Ureter (tissue), 1 donor: ENCODE data around the gene BZW1. TPM values are rescaled to one million over a fixed set of nuclear protein-coding genes. Genes with fewer than 3 reads are reported as not detected.

Experiments used
- DNase-seq: peaks from one replicate; pipeline ENCODE4 v3.0.0-alpha.2; 2020; ENCODE audit warnings: low spot score
- total RNA-seq: library from RNA; stranded (reverse); gene quantifications from one replicate; pipeline ENCODE4 v1.2.4, GENCODE V29; 2023
- donor health status: DM: yes; HTN: yes; CAD: no.

The BZW1 gene
- 242 TPM for total RNA-seq

DNA sequence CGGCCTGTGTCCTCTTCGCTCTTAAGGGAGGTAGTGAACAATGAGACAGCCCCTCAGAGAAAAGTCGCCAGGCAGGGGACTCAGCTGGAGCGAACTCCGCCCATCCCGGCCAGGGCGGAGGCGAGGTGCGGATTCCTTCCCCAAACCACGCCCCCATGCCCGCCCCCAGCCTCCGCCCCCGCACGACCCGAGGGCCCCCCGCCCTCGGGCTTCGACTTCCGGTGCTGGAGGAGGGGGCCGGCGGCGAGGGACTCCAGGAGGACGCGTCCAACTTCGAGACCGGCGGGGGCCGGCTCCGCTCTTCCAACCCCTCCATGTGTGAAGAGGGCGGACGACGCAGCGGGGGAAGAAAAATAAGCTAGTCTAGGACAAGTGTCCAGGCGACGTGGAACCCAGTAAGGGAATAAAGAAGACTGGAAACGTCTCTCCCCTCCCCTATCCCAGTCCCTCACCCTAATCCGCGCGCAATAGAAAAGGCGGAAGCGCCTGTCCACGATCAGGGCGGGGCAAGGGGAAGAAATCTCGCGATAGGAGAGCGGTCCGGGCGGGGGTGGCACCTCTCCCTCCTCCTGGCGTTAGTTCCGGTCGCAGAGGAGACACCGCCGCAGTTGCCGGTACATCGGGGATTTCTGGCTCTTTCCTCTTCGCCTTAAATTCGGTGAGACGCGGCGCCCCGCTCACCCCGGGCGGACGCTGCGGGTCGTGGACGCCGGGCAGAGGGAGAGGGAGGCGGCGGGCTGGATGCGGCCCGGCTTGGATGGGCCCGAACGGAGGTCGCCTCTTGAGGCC lies at the start of gene BZW1:
Gene BZW1 (plus strand): TSS at position 578 of the 789 bp plus-strand sequence. CDS start 1,308 bp downstream, outside the sequence.
- peak; percentile 99 for DNase-seq

DNA sequence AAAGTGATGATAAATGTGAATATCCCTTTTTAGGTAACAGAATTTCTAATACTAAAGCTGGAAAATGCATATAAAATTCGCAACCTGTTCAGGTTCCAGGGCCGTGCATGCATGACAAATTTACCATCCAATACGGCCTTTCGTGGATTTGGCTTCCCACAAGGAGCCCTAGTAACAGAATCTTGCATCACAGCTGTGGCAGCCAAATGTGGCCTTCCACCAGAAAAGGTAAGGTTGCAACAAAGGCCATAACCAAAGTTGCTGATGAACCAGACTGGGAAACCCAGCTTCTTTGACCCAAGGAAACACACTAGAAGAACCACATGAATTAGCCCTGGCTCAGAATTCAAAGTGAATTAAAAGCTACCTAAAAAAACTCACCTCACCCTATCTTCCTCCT lies 49.6 kb upstream of the BZW1 start:
- DNase-seq: no peak

- no peak for DNase-seq
Observed at GRCh38 chr2:200763422-200763821, 48.3 kb upstream of the BZW1 start.

GRCh38 chr2:200765139-200765951 lies 46.4 kb upstream of the BZW1 start:
- DNase-seq: no peak

DNA sequence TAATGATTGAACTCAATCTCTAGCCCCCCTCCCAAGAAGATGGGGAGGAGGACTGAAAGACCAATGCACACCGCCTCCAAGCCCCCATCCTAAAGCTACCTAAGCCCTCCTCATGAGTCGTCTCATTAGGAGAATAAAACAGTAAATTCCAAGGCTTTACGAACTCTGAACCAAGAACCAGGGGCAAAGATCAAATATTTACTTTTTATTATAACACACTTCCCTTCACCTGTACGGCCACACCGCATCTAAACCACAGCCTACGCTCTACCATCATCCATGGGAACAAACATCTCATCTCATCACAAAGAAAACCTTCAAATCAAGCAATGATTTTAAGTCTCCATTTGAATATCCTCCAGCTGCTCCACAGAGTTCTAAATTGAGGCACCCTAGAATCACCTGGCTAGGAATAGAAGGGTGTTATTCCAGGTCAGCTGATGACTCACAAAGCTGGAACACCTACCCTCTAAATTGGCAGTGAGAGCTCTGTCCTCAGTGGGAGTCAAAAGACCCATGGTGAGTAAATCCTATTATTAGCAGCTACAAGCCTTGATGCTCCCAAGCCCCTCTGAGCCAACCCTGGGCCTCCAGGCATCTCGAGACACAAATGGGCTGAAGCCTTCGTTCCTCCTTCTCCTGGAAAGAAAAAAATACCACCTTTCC lies 45.6 kb upstream of the BZW1 start:
- no peak for DNase-seq

DNA sequence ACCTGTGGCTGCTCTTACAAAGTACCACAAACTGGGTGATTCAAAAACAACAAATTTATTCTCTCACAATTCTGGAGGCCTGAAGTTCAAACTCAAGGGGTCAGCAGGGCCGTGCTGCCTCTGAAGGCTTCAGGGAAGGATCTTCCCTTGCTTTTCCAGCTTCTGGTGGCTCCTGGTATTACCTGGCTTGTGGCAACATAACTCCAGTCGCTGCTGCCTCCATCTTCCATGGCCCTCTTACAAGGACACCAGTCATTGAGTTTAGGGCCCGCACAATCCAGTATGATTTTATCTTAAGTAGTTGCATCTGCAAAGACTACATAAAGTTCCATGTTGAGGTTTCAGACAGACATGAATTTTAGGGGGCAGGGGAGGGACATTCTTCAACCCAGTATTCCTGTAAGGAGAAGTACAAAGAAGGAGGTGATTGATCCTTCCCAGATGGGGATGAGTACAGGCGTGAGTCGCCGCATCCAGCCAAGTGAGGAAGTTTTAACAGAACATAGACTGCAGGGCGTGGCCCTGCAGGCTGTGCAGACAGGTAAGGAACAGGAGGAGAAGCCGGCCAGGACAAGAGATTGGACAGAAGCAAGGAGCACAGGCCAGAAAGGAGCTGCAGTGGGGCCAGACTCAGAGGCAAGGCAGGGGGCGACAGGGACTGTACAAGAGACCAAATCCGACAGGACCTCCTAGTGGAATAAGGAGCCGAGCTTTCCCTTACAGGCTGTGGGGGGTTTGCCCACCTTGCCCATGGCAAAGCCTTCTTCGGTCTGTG lies 44.4 kb upstream of the BZW1 start:
- no peak for DNase-seq

GRCh38 chr2:200770847-200771246 lies 40.9 kb upstream of the BZW1 start:
- no peak for DNase-seq

GRCh38 chr2:200772620-200773019 lies 39.1 kb upstream of the BZW1 start:
- DNase-seq: no peak

GRCh38 chr2:200773083-200773482 lies 38.6 kb upstream of the BZW1 start:
- DNase-seq: no peak

DNA sequence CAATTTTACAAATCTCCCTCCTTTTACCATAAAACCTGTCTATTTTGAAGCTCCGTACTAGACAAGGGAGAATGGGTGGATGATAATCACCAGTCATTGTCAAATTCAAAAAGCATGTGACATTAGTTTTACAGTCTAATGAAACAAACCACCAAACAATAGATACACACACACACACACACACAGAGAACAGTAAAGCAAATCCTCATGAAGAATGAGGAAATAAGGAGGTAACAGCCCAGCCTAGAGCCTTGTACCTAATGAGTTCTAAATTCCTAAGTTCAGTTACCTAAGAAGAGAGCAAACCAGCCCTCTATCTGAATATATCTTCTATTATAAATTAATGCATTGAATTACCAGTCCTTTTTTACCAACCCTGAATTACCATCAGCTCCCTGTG lies 36.8 kb upstream of the BZW1 start:
- no peak for DNase-seq

DNA sequence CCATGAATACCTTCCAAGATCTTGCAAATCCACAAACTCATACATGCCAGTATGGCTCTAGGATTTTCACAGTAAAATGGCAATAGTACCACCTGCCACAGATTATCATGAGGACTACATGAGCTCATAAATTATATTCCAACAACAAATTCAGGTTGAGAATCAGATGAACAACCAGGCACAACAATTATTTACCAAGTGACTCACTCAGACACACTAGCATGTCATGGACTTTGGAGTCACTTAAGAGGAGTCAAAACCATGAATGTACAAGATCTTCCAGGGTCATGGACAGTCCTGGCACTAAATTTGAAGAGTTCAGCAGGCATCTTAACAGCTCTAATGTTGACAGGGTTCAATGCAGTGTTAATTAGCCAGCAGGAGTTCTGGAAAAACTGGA lies 34.4 kb upstream of the BZW1 start:
- DNase-seq: no peak

GRCh38 chr2:200778038-200778437 lies 33.7 kb upstream of the BZW1 start:
- no peak for DNase-seq

GRCh38 chr2:200779214-200779613 lies 32.5 kb upstream of the BZW1 start:
- DNase-seq: no peak

- DNase-seq: no peak
Observed at GRCh38 chr2:200781616-200782015, 30.1 kb upstream of the BZW1 start.

- no peak for DNase-seq
Observed at GRCh38 chr2:200782251-200782650, 29.5 kb upstream of the BZW1 start.

GRCh38 chr2:200784215-200784614 lies 27.5 kb upstream of the BZW1 start:
- DNase-seq: no peak

GRCh38 chr2:200786423-200786822 lies 25.3 kb upstream of the BZW1 start:
- DNase-seq: no peak

DNA sequence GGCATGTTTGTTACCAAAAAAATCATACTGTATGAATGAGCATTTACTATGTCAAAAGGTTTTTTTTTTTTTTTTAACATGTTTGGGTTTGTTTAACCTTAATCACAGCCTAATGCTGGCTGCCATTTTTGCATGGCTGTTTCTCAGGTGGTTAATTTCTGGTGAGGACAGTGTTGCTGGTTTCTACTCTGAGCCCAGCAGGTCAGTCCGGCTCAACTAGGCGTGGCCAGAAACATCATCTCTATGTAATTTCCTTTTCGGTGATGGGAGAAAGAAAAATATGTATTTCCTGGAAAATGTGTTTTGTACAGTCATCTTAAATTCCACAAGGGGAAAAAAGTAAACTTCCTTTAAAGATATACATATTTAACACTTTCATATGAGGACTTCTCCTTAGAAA lies 24.9 kb upstream of the BZW1 start:
- peak; percentile 69 for DNase-seq

- DNase-seq: no peak
Observed at GRCh38 chr2:200787351-200788120, 24.2 kb upstream of the BZW1 start.

- no peak for DNase-seq
Observed at GRCh38 chr2:200788121-200788718, 23.5 kb upstream of the BZW1 start.

DNA sequence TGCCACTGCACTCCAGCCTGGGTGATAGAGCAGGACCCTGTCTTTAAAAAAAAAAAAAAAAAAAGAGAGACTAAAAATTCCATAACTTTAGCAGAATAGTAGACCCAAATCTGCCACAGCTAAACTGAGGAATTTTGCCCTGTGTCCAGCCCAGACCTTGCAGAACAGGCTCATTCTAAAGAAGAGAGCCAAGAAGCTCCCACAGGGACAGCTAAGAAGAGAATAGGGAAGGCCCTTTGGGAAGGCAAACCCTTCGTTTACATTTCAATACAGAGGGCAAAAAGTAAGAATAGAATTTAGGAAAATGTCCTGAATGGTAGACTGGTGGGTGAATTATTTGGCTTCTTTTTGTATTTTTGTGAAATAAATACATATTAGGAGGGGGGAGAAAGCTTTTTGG lies 21.5 kb upstream of the BZW1 start:
- no peak for DNase-seq
